ENCODE results near the gene PACS2. TPM values are rescaled to one million over a fixed set of nuclear protein-coding genes. Genes with fewer than 3 reads are reported as not detected.

Gene PACS2
- total RNA-seq, 2 donors from 2014 or later, result 117 to 121 TPM

- no peaks in the 10 kb centered on the region for H3K9me3 Mint-ChIP-seq
- no peak overlapping the region for H3K4me3 Mint-ChIP-seq
- H3K36me3 Mint-ChIP-seq (ENCODE audit: low read depth), result peaks cover 5% of the 10 kb centered on the region
- H3K27ac ChIP-seq (ENCODE audit: low read depth, low read length), result no peak overlapping the region
- DNase-seq, result no peak
- H3K9ac ChIP-seq (ENCODE audit: extremely low read depth, low read length, poor library complexity, severe bottlenecking), result no peak overlapping the region
- WGBS, 2 experiments (ENCODE audit: insufficient coverage in 1 of 2, insufficient read length in 1 of 2), result 96 to 100% methylated on average over 18 to 21 of the region's 21 CpGs
- no peaks in the 10 kb centered on the region for H3K27me3 ChIP-seq (ENCODE audit: control insufficient read depth, insufficient read depth, low read length, poor library complexity, severe bottlenecking)
- TF ChIP-seq CTCF (conservative IDR thresholded peaks at IDR 0.05), result no peak
- H3K36me3 ChIP-seq (ENCODE audit: control insufficient read depth, insufficient read depth, low read length), result peaks cover 6% of the 10 kb centered on the region
- no peak overlapping the region for H3K27ac Mint-ChIP-seq
- peaks cover 3% of the 10 kb centered on the region for H3K4me1 ChIP-seq (ENCODE audit: control insufficient read depth, insufficient read depth, low read length)
- H3K9me3 ChIP-seq (ENCODE audit: control insufficient read depth, low read length), result no peaks in the 10 kb centered on the region
- H3K4me3 ChIP-seq (ENCODE audit: low read length), result no peak overlapping the region
- H3K4me1 Mint-ChIP-seq, result peaks cover 12% of the 10 kb centered on the region
- no peaks in the 10 kb centered on the region for H3K27me3 Mint-ChIP-seq (ENCODE audit: insufficient read depth)
Observed at GRCh38 chr14:105280525-105280924, 34.0 kb upstream of the PACS2 start.

GRCh38 chr14:105281371-105282097 is 33.0 kb upstream of the PACS2 start:
- Mint-ChIP-seq H3K9me3 (no peaks in the 10 kb centered on the region), H3K4me3 (no peak overlapping the region), H3K4me1 (peaks cover 12% of the 10 kb centered on the region), H3K36me3 (ENCODE audit: low read depth) (peaks cover 5% of the 10 kb centered on the region), H3K27ac (peak overlapping the region; percentile 11), H3K27me3 (ENCODE audit: insufficient read depth) (no peaks in the 10 kb centered on the region)
- no peak overlapping the region for H3K4me3 ChIP-seq (ENCODE audit: low read length)
- no peaks in the 10 kb centered on the region for H3K9me3 ChIP-seq (ENCODE audit: control insufficient read depth, low read length)
- peak; percentile 80 for TF ChIP-seq CTCF (conservative IDR thresholded peaks at IDR 0.05)
- peaks cover 7% of the 10 kb centered on the region for H3K36me3 ChIP-seq (ENCODE audit: control insufficient read depth, insufficient read depth, low read length)
- H3K4me1 ChIP-seq (ENCODE audit: control insufficient read depth, insufficient read depth, low read length), result peaks cover 3% of the 10 kb centered on the region
- H3K27ac ChIP-seq (ENCODE audit: low read depth, low read length), result no peak overlapping the region
- no peak overlapping the region for H3K9ac ChIP-seq (ENCODE audit: extremely low read depth, low read length, poor library complexity, severe bottlenecking)
- WGBS, 2 experiments (ENCODE audit: insufficient coverage in 1 of 2, insufficient read length in 1 of 2), result 71 to 77% methylated on average over 18 to 23 of the region's 23 CpGs
- DNase-seq, result peak; percentile 65
- no peaks in the 10 kb centered on the region for H3K27me3 ChIP-seq (ENCODE audit: control insufficient read depth, insufficient read depth, low read length, poor library complexity, severe bottlenecking)

- Mint-ChIP-seq H3K27ac (peak overlapping the region; percentile 22), H3K27me3 (ENCODE audit: insufficient read depth) (no peaks in the 10 kb centered on the region), H3K9me3 (no peaks in the 10 kb centered on the region), H3K4me1 (peaks cover 12% of the 10 kb centered on the region), H3K36me3 (ENCODE audit: low read depth) (peaks cover 5% of the 10 kb centered on the region), H3K4me3 (no peak overlapping the region)
- H3K27ac ChIP-seq (ENCODE audit: low read depth, low read length), result peak overlapping the region; percentile 41
- H3K4me1 ChIP-seq (ENCODE audit: control insufficient read depth, insufficient read depth, low read length), result peaks cover 3% of the 10 kb centered on the region
- no peaks in the 10 kb centered on the region for H3K9me3 ChIP-seq (ENCODE audit: control insufficient read depth, low read length)
- DNase-seq, result peak; percentile 68
- H3K9ac ChIP-seq (ENCODE audit: extremely low read depth, low read length, poor library complexity, severe bottlenecking), result no peak overlapping the region
- 63 to 72% methylated on average over 9 to 16 of the region's 16 CpGs for WGBS, 2 experiments (ENCODE audit: insufficient coverage in 1 of 2, insufficient read length in 1 of 2)
- peak; percentile 15 for TF ChIP-seq CTCF (conservative IDR thresholded peaks at IDR 0.05)
- no peak overlapping the region for H3K4me3 ChIP-seq (ENCODE audit: low read length)
- no peaks in the 10 kb centered on the region for H3K27me3 ChIP-seq (ENCODE audit: control insufficient read depth, insufficient read depth, low read length, poor library complexity, severe bottlenecking)
- H3K36me3 ChIP-seq (ENCODE audit: control insufficient read depth, insufficient read depth, low read length), result peaks cover 7% of the 10 kb centered on the region
Observed at GRCh38 chr14:105282098-105282725, 32.3 kb upstream of the PACS2 start.
